Ectodermal cell (in vitro differentiated cells): ENCODE measurements around the gene MLEC.

Experiments used
- H3K27ac ChIP-seq: 2 replicates; pipeline ENCODE4 v1.7.0; 2013; ENCODE audit warnings: mild to moderate bottlenecking, low read depth, low read length; ENCODE audit not compliant: insufficient read depth, poor library complexity, severe bottlenecking
- H3K27me3 ChIP-seq: 2 replicates; pipeline ENCODE4 v1.7.0; 2013; ENCODE audit warnings: mild to moderate bottlenecking, low read length; ENCODE audit not compliant: insufficient read depth, control insufficient read depth, poor library complexity, severe bottlenecking
- H3K36me3 ChIP-seq: one replicate; pipeline ENCODE4 v1.7.0; 2013; ENCODE audit warnings: low read length; ENCODE audit not compliant: control insufficient read depth, insufficient read depth
- H3K4me1 ChIP-seq: one replicate; pipeline ENCODE4 v1.7.0; 2013; ENCODE audit warnings: low read length; ENCODE audit not compliant: control insufficient read depth, insufficient read depth
- H3K4me3 ChIP-seq: 2 replicates; pipeline ENCODE4 v1.7.0; 2013; ENCODE audit warnings: low read depth, low read length, control low read depth; ENCODE audit not compliant: insufficient read depth
- H3K9me3 ChIP-seq: 2 replicates; pipeline ENCODE4 v1.7.0; 2013; ENCODE audit warnings: mild to moderate bottlenecking, low read length, moderate library complexity; ENCODE audit not compliant: control insufficient read depth
- WGBS, 2 experiments: methylation state at CpG; one replicate each; pipeline ENCODE4 v1.1.7; 2013; ENCODE audit warnings: missing lambda C conversion rate in 2 of 2; 5-methylcytosine and 5-hydroxymethylcytosine counted together

Gene MLEC

GRCh38 chr12:120692524-120693033, 5.6 kb downstream of the MLEC start:
- no peaks in the 10 kb centered on the region for H3K27me3 ChIP-seq
- H3K9me3 ChIP-seq, result no peaks in the 10 kb centered on the region
- no peak overlapping the region for H3K27ac ChIP-seq
- 86 to 87% methylated on average over 9 to 11 of the region's 11 CpGs for WGBS, 2 experiments
- no peak overlapping the region for H3K4me3 ChIP-seq
- peaks cover 29% of the 10 kb centered on the region for H3K36me3 ChIP-seq
- peaks cover 40% of the 10 kb centered on the region for H3K4me1 ChIP-seq

- Histone ChIP-seq H3K27me3 (no peaks in the 10 kb centered on the region), H3K4me3 (no peak overlapping the region), H3K27ac (peak overlapping the region; percentile 29), H3K36me3 (peaks cover 39% of the 10 kb centered on the region), H3K9me3 (no peaks in the 10 kb centered on the region), H3K4me1 (peaks cover 32% of the 10 kb centered on the region)
- 10 to 12% methylated on average over 4 of the region's 4 CpGs for WGBS, 2 experiments
Observed at GRCh38 chr12:120693848-120694247, 6.9 kb downstream of the MLEC start.

GRCh38 chr12:120696626-120697025, 9.7 kb downstream of the MLEC start:
- Histone ChIP-seq H3K36me3 (peaks cover 44% of the 10 kb centered on the region), H3K27ac (no peak overlapping the region), H3K4me1 (peaks cover 22% of the 10 kb centered on the region), H3K27me3 (no peaks in the 10 kb centered on the region), H3K4me3 (no peak overlapping the region), H3K9me3 (no peaks in the 10 kb centered on the region)
- WGBS, 2 experiments, result 92 to 93% methylated on average over 6 of the region's 6 CpGs

- no peaks in the 10 kb centered on the region for H3K27me3 ChIP-seq
- H3K9me3 ChIP-seq, result no peaks in the 10 kb centered on the region
- peaks cover 19% of the 10 kb centered on the region for H3K4me1 ChIP-seq
- WGBS, 2 experiments, result 88% methylated on average over 1 of the region's 1 CpG; no CpG with 5 or more reads in 1 of the 2 experiments
- no peak overlapping the region for H3K4me3 ChIP-seq
- peaks cover 44% of the 10 kb centered on the region for H3K36me3 ChIP-seq
- H3K27ac ChIP-seq, result no peak overlapping the region
Observed at GRCh38 chr12:120697344-120697743, 10.4 kb downstream of the MLEC start.

GRCh38 chr12:120698665-120699064, 11.7 kb downstream of the MLEC start:
- no peaks in the 10 kb centered on the region for H3K9me3 ChIP-seq
- H3K27ac ChIP-seq, result no peak overlapping the region
- no peaks in the 10 kb centered on the region for H3K27me3 ChIP-seq
- WGBS, 2 experiments, result 91 to 95% methylated on average over 3 of the region's 3 CpGs
- H3K36me3 ChIP-seq, result peaks cover 44% of the 10 kb centered on the region
- H3K4me1 ChIP-seq, result peaks cover 8% of the 10 kb centered on the region
- no peak overlapping the region for H3K4me3 ChIP-seq

- Histone ChIP-seq H3K4me3 (no peak overlapping the region), H3K27ac (no peak overlapping the region), H3K4me1 (no peaks in the 10 kb centered on the region), H3K36me3 (peaks cover 44% of the 10 kb centered on the region), H3K9me3 (no peaks in the 10 kb centered on the region), H3K27me3 (no peaks in the 10 kb centered on the region)
- WGBS, 2 experiments, result 96 to 97% methylated on average over 7 of the region's 7 CpGs
Observed at GRCh38 chr12:120699553-120699952, 12.6 kb downstream of the MLEC start.

- H3K9me3 ChIP-seq, result no peaks in the 10 kb centered on the region
- H3K4me3 ChIP-seq, result no peak overlapping the region
- peaks cover 32% of the 10 kb centered on the region for H3K36me3 ChIP-seq
- WGBS, 2 experiments, result 92 to 96% methylated on average over 5 of the region's 5 CpGs
- no peak overlapping the region for H3K27ac ChIP-seq
- no peaks in the 10 kb centered on the region for H3K27me3 ChIP-seq
- no peaks in the 10 kb centered on the region for H3K4me1 ChIP-seq
Observed at GRCh38 chr12:120700886-120701285, 13.9 kb downstream of the MLEC start.

GRCh38 chr12:120702637-120703036, 15.7 kb downstream of the MLEC start:
- 93 to 94% methylated on average over 1 of the region's 1 CpG for WGBS, 2 experiments
- Histone ChIP-seq H3K27ac (no peak overlapping the region), H3K9me3 (no peaks in the 10 kb centered on the region), H3K4me1 (no peaks in the 10 kb centered on the region), H3K4me3 (no peak overlapping the region), H3K36me3 (peaks cover 14% of the 10 kb centered on the region), H3K27me3 (no peaks in the 10 kb centered on the region)

- no peaks in the 10 kb centered on the region for H3K9me3 ChIP-seq
- peaks cover 7% of the 10 kb centered on the region for H3K36me3 ChIP-seq
- 84 to 87% methylated on average over 11 of the region's 11 CpGs for WGBS, 2 experiments
Observed at GRCh38 chr12:120703311-120703942, 16.5 kb downstream of the MLEC start.

GRCh38 chr12:120705618-120706017, 18.7 kb downstream of the MLEC start:
- H3K36me3 ChIP-seq, result no peaks in the 10 kb centered on the region
- H3K27me3 ChIP-seq, result no peaks in the 10 kb centered on the region
- H3K4me3 ChIP-seq, result no peak overlapping the region
- WGBS, 2 experiments, result 86 to 100% methylated on average over 1 of the region's 1 CpG
- H3K27ac ChIP-seq, result no peak overlapping the region
- no peaks in the 10 kb centered on the region for H3K9me3 ChIP-seq
- no peaks in the 10 kb centered on the region for H3K4me1 ChIP-seq

More at GRCh38 chr12:120703311-120703942, 16.5 kb downstream of the MLEC start:
- Histone ChIP-seq H3K4me3 (no peak overlapping the region), H3K4me1 (no peaks in the 10 kb centered on the region), H3K27ac (no peak overlapping the region), H3K27me3 (no peaks in the 10 kb centered on the region)
